Measurements from ENCODE around the gene TRMT10B.
"Not testable (repeated sequence)": the region's sequence is repeated elsewhere in the genome, so short reads cannot be mapped to it uniquely, and the experiment has no call there.

The TRMT10B gene

GRCh38 chr9:37740128-37740527, 13.5 kb upstream of the TRMT10B start:
- Mint-ChIP-seq H3K27me3 (ENCODE audit: low read depth) (peaks cover 4% of the 10 kb centered on the region), H3K36me3 (ENCODE audit: low read depth) (no peaks in the 10 kb centered on the region)

GRCh38 chr9:37740631-37741328, 12.8 kb upstream of the TRMT10B start:
- Mint-ChIP-seq H3K4me3 (no peak overlapping the region), H3K9me3 (no peaks in the 10 kb centered on the region), H3K27ac (no peak overlapping the region), H3K27me3 (ENCODE audit: low read depth) (no peaks in the 10 kb centered on the region), H3K4me1 (ENCODE audit: low read depth) (no peaks in the 10 kb centered on the region), H3K36me3 (ENCODE audit: low read depth) (no peaks in the 10 kb centered on the region)

More at GRCh38 chr9:37740128-37740527, 13.5 kb upstream of the TRMT10B start:
- no peak overlapping the region for H3K27ac Mint-ChIP-seq
- H3K4me1 Mint-ChIP-seq (ENCODE audit: low read depth): no peaks in the 10 kb centered on the region
- no peak overlapping the region for H3K4me3 Mint-ChIP-seq
- H3K9me3 Mint-ChIP-seq: no peaks in the 10 kb centered on the region

GRCh38 chr9:37745970-37746369, 7.6 kb upstream of the TRMT10B start:
- H3K27me3 Mint-ChIP-seq (ENCODE audit: low read depth): no peaks in the 10 kb centered on the region
- no peak overlapping the region for H3K27ac Mint-ChIP-seq
- no peak overlapping the region for H3K4me3 Mint-ChIP-seq
- H3K36me3 Mint-ChIP-seq (ENCODE audit: low read depth): no peaks in the 10 kb centered on the region
- no peaks in the 10 kb centered on the region for H3K4me1 Mint-ChIP-seq (ENCODE audit: low read depth)
- no peaks in the 10 kb centered on the region for H3K9me3 Mint-ChIP-seq

GRCh38 chr9:37746448-37747270, 6.9 kb upstream of the TRMT10B start:
- Mint-ChIP-seq H3K27ac (no peak overlapping the region), H3K27me3 (ENCODE audit: low read depth) (no peaks in the 10 kb centered on the region), H3K4me3 (no peak overlapping the region), H3K9me3 (no peaks in the 10 kb centered on the region), H3K4me1 (ENCODE audit: low read depth) (no peaks in the 10 kb centered on the region), H3K36me3 (ENCODE audit: low read depth) (no peaks in the 10 kb centered on the region)

GRCh38 chr9:37747271-37747753, 6.3 kb upstream of the TRMT10B start:
- H3K27me3 Mint-ChIP-seq (ENCODE audit: low read depth): no peaks in the 10 kb centered on the region
- H3K4me3 Mint-ChIP-seq: no peak overlapping the region
- no peaks in the 10 kb centered on the region for H3K9me3 Mint-ChIP-seq
- no peak overlapping the region for H3K27ac Mint-ChIP-seq
- no peaks in the 10 kb centered on the region for H3K4me1 Mint-ChIP-seq (ENCODE audit: low read depth)
- no peaks in the 10 kb centered on the region for H3K36me3 Mint-ChIP-seq (ENCODE audit: low read depth)

- Mint-ChIP-seq H3K27me3 (ENCODE audit: low read depth) (no peaks in the 10 kb centered on the region), H3K4me1 (ENCODE audit: low read depth) (peaks cover 9% of the 10 kb centered on the region), H3K36me3 (ENCODE audit: low read depth) (peaks cover 3% of the 10 kb centered on the region), H3K9me3 (peaks cover 5% of the 10 kb centered on the region), H3K4me3 (no peak overlapping the region), H3K27ac (no peak overlapping the region)
Measured at GRCh38 chr9:37749129-37749528, 4.5 kb upstream of the TRMT10B start.

- no peak overlapping the region for H3K4me3 Mint-ChIP-seq
- peaks cover 21% of the 10 kb centered on the region for H3K4me1 Mint-ChIP-seq (ENCODE audit: low read depth)
- no peak overlapping the region for H3K27ac Mint-ChIP-seq
- no peaks in the 10 kb centered on the region for H3K27me3 Mint-ChIP-seq (ENCODE audit: low read depth)
- peaks cover 6% of the 10 kb centered on the region for H3K36me3 Mint-ChIP-seq (ENCODE audit: low read depth)
- peaks cover 5% of the 10 kb centered on the region for H3K9me3 Mint-ChIP-seq
Measured at GRCh38 chr9:37751186-37751585, 2.4 kb upstream of the TRMT10B start.

GRCh38 chr9:37751704-37752103, 1.9 kb upstream of the TRMT10B start:
- not testable (repeated sequence) for H3K27ac Mint-ChIP-seq; H3K36me3 Mint-ChIP-seq (ENCODE audit: low read depth); H3K4me3 Mint-ChIP-seq; H3K27me3 Mint-ChIP-seq (ENCODE audit: low read depth); H3K9me3 Mint-ChIP-seq
- peaks cover 21% of the 10 kb centered on the region for H3K4me1 Mint-ChIP-seq (ENCODE audit: low read depth)

- not testable (repeated sequence) for H3K36me3 Mint-ChIP-seq (ENCODE audit: low read depth); H3K9me3 Mint-ChIP-seq; H3K4me3 Mint-ChIP-seq; H3K27me3 Mint-ChIP-seq (ENCODE audit: low read depth); H3K27ac Mint-ChIP-seq
- H3K4me1 Mint-ChIP-seq (ENCODE audit: low read depth): peaks cover 22% of the 10 kb centered on the region
Measured at GRCh38 chr9:37752112-37752511, 1.5 kb upstream of the TRMT10B start.

- Mint-ChIP-seq H3K4me1 (ENCODE audit: low read depth) (peaks cover 23% of the 10 kb centered on the region), H3K36me3 (ENCODE audit: low read depth) (peaks cover 8% of the 10 kb centered on the region), H3K27me3 (ENCODE audit: low read depth) (no peaks in the 10 kb centered on the region), H3K27ac (peak overlapping the region; percentile 90), H3K9me3 (peaks cover 5% of the 10 kb centered on the region), H3K4me3 (peak overlapping the region; percentile 98)
Measured at GRCh38 chr9:37752642-37753488, 740 bp upstream of the TRMT10B start.

- no peaks in the 10 kb centered on the region for H3K9me3 Mint-ChIP-seq
- H3K36me3 Mint-ChIP-seq (ENCODE audit: low read depth): peaks cover 16% of the 10 kb centered on the region
- peaks cover 18% of the 10 kb centered on the region for H3K4me1 Mint-ChIP-seq (ENCODE audit: low read depth)
- no peak overlapping the region for H3K4me3 Mint-ChIP-seq
- no peak overlapping the region for H3K27ac Mint-ChIP-seq
- H3K27me3 Mint-ChIP-seq (ENCODE audit: low read depth): no peaks in the 10 kb centered on the region
Measured at GRCh38 chr9:37758747-37759146, 5.1 kb downstream of the TRMT10B start.

- Mint-ChIP-seq H3K27ac (no peak overlapping the region), H3K27me3 (ENCODE audit: low read depth) (no peaks in the 10 kb centered on the region), H3K4me3 (no peak overlapping the region), H3K9me3 (no peaks in the 10 kb centered on the region), H3K4me1 (ENCODE audit: low read depth) (peaks cover 6% of the 10 kb centered on the region), H3K36me3 (ENCODE audit: low read depth) (peaks cover 27% of the 10 kb centered on the region)
Measured at GRCh38 chr9:37760416-37761161, 7.0 kb downstream of the TRMT10B start.

- H3K9me3 Mint-ChIP-seq: no peaks in the 10 kb centered on the region
- peaks cover 30% of the 10 kb centered on the region for H3K36me3 Mint-ChIP-seq (ENCODE audit: low read depth)
- no peak overlapping the region for H3K4me3 Mint-ChIP-seq
- no peak overlapping the region for H3K27ac Mint-ChIP-seq
- H3K4me1 Mint-ChIP-seq (ENCODE audit: low read depth): peaks cover 2% of the 10 kb centered on the region
- no peaks in the 10 kb centered on the region for H3K27me3 Mint-ChIP-seq (ENCODE audit: low read depth)
Measured at GRCh38 chr9:37761511-37761910, 7.9 kb downstream of the TRMT10B start.

GRCh38 chr9:37765263-37765662, 11.7 kb downstream of the TRMT10B start:
- H3K36me3 Mint-ChIP-seq (ENCODE audit: low read depth): peaks cover 32% of the 10 kb centered on the region

More at GRCh38 chr9:37765263-37765662, 11.7 kb downstream of the TRMT10B start:
- not testable (repeated sequence) for H3K4me3 Mint-ChIP-seq; H3K4me1 Mint-ChIP-seq (ENCODE audit: low read depth); H3K27me3 Mint-ChIP-seq (ENCODE audit: low read depth); H3K27ac Mint-ChIP-seq; H3K9me3 Mint-ChIP-seq

Measured in T-helper 1 cell treated with Interleukin-12 subunit alpha and Interleukin-12 subunit beta and Interleukin-4 antibody, amounts not matched to agents 30 μg/mL and 1 μg/mL, for 36 hours (primary cell).